ENCODE results near the gene MAF. TPM values are rescaled to one million over a fixed set of nuclear protein-coding genes. Genes with fewer than 3 reads are reported as not detected.
A peak's percentile ranks its signal among the peaks of the same experiment; 100 is the strongest.

MAF gene
- total and polyA plus RNA-seq, 3 donors from 2014 or later = 22.0 to 112 (median 84.6) TPM

- no peak for TF ChIP-seq POLR2A (IDR thresholded peaks at IDR 0.05)
- TF ChIP-seq, protein P1, sequence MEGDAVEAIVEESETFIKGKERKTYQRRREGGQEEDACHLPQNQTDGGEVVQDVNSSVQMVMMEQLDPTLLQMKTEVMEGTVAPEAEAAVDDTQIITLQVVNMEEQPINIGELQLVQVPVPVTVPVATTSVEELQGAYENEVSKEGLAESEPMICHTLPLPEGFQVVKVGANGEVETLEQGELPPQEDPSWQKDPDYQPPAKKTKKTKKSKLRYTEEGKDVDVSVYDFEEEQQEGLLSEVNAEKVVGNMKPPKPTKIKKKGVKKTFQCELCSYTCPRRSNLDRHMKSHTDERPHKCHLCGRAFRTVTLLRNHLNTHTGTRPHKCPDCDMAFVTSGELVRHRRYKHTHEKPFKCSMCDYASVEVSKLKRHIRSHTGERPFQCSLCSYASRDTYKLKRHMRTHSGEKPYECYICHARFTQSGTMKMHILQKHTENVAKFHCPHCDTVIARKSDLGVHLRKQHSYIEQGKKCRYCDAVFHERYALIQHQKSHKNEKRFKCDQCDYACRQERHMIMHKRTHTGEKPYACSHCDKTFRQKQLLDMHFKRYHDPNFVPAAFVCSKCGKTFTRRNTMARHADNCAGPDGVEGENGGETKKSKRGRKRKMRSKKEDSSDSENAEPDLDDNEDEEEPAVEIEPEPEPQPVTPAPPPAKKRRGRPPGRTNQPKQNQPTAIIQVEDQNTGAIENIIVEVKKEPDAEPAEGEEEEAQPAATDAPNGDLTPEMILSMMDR (IDR thresholded peaks at IDR 0.05) = no peak
- intact Hi-C loops (cut with DNase I; ENCODE audit: low total_unique reads) = no loop called here
- Histone ChIP-seq H3K36me3 (ENCODE audit: low read depth, missing control alignments) (no peaks in the 10 kb centered on the region), H3K27ac (no peak overlapping the region), H3K4me3 (peak overlapping the region in 1 of 2 donors; percentile 31), H3K27me3 (no peaks in the 10 kb centered on the region), H3K9me3 (no peaks in the 10 kb centered on the region), H3K4me1 (no peaks in the 10 kb centered on the region)
- WGBS, 2 donors = 31 to 41% methylated on average over 8 of the region's 8 CpGs
- peak; percentile 64 for DNase-seq
Measured at GRCh38 chr16:79571065-79571902, 29.3 kb downstream of the MAF start.

DNA sequence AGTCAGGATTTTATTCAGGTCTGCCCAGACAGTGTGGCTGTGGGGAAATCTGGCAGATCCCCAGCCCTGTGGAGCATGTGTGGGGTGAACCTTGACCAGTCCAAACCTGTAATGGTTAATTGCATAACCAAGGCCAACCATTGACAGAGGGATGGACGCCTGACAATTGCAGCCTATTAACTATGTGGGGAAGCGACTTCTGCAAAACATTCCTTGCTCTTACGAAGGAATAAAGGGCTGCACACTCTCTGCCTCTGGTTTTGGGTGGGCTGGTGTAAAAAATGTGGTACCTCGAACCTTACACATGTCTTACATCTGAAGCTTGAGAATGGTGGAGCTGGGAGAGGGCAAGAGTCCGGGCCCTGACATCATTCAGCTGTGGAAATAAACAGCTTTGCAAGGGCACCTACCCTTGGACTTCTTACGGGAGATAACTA lies 35.8 kb downstream of the MAF start:
- Histone ChIP-seq H3K9me3 (no peaks in the 10 kb centered on the region), H3K27me3 (no peaks in the 10 kb centered on the region), H3K4me1 (no peaks in the 10 kb centered on the region), H3K36me3 (ENCODE audit: low read depth, missing control alignments) (no peaks in the 10 kb centered on the region), H3K27ac (no peak overlapping the region), H3K4me3 (no peak overlapping the region)
- TF ChIP-seq, protein P1 (IDR thresholded peaks at IDR 0.05) = no peak
- no peak for TF ChIP-seq POLR2A (IDR thresholded peaks at IDR 0.05)
- intact Hi-C loops (cut with DNase I; ENCODE audit: low total_unique reads) = no loop called here
- WGBS, 2 donors = 87 to 93% methylated on average over 6 of the region's 6 CpGs
- DNase-seq = no peak

DNA sequence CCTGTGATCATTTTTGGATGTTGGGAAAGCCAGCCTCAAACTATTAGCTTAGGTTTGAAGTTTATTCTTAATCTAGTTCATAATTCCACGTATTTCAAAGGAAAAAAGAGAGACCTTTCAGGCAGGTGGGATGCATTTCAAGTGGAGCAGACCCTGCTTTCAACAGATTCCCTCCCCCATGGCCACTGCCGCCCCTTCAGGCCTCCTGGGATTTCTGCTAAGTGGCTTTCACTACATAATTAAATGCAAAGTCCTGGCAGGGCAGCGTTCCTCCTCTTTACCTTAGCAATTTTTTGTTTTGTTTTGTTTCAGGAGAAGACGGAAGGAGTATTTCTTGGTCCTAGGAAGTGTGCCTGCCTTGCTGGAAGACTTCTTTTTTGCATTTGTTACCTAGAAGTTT lies 36.6 kb downstream of the MAF start:
- no peak overlapping the region for H3K4me3 ChIP-seq
- H3K9me3 ChIP-seq = no peaks in the 10 kb centered on the region
- H3K27ac ChIP-seq = no peak overlapping the region
- 75 to 79% methylated on average over 4 of the region's 4 CpGs for WGBS, 2 donors
- H3K27me3 ChIP-seq = no peaks in the 10 kb centered on the region
- H3K4me1 ChIP-seq = no peaks in the 10 kb centered on the region
- TF ChIP-seq, protein P1 (IDR thresholded peaks at IDR 0.05) = no peak
- no peak for TF ChIP-seq POLR2A (IDR thresholded peaks at IDR 0.05)
- no peak for DNase-seq
- no peaks in the 10 kb centered on the region for H3K36me3 ChIP-seq (ENCODE audit: low read depth, missing control alignments)
- intact Hi-C loops (cut with DNase I; ENCODE audit: low total_unique reads) = no loop called here

DNA sequence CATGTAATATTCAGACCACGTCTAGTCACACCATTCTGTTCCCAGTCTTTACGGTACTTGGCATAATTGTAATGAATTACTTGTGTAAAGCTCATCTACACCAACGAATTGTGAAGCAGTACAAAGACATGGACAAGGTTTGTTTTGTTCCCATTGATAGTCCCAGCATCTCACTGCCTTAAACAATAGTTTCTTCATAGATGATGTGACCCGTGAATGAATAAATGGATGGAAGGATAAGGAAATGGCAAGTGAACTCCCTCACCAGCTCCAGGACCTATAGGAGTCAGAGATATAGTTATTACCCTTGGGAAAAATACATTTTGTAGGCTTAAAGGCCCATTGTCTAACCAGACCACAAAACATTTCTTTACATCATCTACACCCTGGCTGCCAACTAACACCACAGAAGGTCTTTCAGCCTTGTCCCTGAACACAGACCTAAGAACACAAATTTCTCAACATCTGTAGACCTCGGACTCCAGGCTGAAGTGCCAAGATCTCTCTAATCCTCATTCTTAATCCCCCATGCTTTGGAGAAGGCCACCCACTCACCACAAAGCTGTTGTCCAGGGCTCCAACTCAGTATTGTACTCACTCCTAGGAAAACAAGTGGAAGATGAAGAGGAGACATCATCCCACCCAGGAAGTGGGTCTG lies 38.2 kb downstream of the MAF start:
- no peaks in the 10 kb centered on the region for H3K9me3 ChIP-seq
- H3K27ac ChIP-seq = no peak overlapping the region
- WGBS, 2 donors = 82 to 85% methylated on average over 5 of the region's 5 CpGs
- intact Hi-C loops (cut with DNase I; ENCODE audit: low total_unique reads) = no loop called here
- H3K36me3 ChIP-seq (ENCODE audit: low read depth, missing control alignments) = no peaks in the 10 kb centered on the region
- no peak for DNase-seq
- TF ChIP-seq POLR2A (IDR thresholded peaks at IDR 0.05) = no peak
- TF ChIP-seq, protein P1 (IDR thresholded peaks at IDR 0.05) = no peak
- no peak overlapping the region for H3K4me3 ChIP-seq
- no peaks in the 10 kb centered on the region for H3K4me1 ChIP-seq
- no peaks in the 10 kb centered on the region for H3K27me3 ChIP-seq
